GM06990 (cell line): ENCODE measurements around the gene CAMK1D.
"Not testable (repeated sequence)": the region's sequence is repeated elsewhere in the genome, so short reads cannot be mapped to it uniquely, and the experiment has no call there.

ENCODE experiments used
- DNase-seq: peaks from one replicate; pipeline ENCODE4 v3.0.0-alpha.2; 2011; ENCODE audit not compliant: insufficient read length; ENCODE audit errors: extremely low read depth
- H3K27me3 ChIP-seq: replicated peaks from 2 replicates; pipeline ENCODE4 v1.6.0; 2011; ENCODE audit warnings: low read length; ENCODE audit not compliant: control insufficient read depth, insufficient read depth
- H3K36me3 ChIP-seq: 2 replicates; pipeline ENCODE4 v1.5.1; 2011; ENCODE audit warnings: low read length; ENCODE audit not compliant: control insufficient read depth, insufficient read depth
- H3K4me3 ChIP-seq: replicated peaks from 2 replicates; pipeline ENCODE4 v1.5.1; 2011; ENCODE audit warnings: low read depth, mild to moderate bottlenecking, control low read depth, low read length
- CTCF ChIP-seq: IDR thresholded peaks from 2 replicates; pipeline ENCODE4 v1.5.1; 2011; ENCODE audit warnings: low read length, control low read depth, mild to moderate bottlenecking, inconsistent platforms; ENCODE audit not compliant: insufficient read depth, poor library complexity, severe bottlenecking

The CAMK1D gene

DNA sequence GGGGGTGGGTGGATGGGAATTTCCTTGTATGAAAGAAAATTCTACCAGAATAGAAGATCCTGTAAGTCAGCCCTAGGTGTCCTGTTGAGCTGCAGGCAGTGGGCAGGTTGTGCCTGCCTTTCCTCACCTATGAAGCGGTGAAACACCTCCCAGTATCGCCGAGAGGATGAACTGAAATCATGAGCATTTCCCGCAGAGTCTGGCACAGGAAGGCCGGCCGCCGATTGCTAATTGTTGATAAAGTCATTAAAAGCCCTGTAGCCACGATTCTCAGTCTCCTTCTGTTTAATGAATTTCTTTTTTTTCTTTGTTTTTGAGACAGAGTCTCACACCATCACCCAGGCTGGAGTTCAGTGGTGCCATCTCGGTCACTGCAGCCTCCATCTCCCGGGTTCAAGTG, 142.1 kb downstream of the CAMK1D start:
- no peak for TF ChIP-seq CTCF
- H3K27me3 ChIP-seq: no peaks in the 10 kb centered on the region
- H3K36me3 ChIP-seq: no peaks in the 10 kb centered on the region
- no peak for DNase-seq
- H3K4me3 ChIP-seq: no peak overlapping the region

DNA sequence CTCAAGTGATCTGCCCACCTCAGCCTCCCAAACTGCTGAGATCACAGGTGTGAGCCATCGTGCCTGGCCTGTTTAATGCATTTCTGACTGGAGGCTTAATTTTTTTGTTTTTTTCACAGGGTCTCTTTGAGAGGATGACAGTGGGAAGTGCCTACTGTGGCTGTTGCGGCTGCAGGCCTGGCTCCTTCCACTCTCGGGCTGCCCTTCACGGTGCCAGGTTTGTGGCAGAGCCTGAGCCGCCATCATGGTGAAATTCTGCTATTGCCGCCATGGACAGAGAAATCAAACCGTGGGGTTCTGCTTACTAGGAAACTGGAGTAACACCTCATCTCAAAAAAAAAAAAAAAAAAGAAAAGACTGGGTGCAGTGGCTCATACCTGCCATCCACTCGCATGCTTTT, 142.7 kb downstream of the CAMK1D start:
- Histone ChIP-seq H3K36me3 (no peaks in the 10 kb centered on the region), H3K27me3 (no peaks in the 10 kb centered on the region), H3K4me3 (no peak overlapping the region)
- DNase-seq: no peak
- no peak for TF ChIP-seq CTCF

DNA sequence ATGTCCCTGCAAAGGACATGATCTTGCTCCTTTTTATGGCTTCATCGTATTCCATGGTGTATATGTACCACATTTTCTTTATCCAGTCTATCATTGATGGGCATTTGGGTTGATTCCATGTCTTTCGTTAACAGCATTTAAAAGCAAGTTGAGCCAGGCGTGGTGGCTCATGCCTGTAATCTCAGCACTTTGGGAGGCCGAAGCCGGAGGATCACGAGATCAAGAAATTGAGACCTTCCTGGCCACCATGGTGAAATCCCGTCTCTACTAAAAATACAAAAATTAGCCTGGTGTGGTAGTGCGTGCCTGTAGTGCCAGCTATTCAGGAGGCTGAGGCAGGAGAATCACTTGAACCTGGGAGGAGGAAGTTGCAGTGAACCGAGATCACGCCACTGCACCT, 147.7 kb downstream of the CAMK1D start:
- not testable (repeated sequence) for H3K4me3 ChIP-seq, DNase-seq, H3K36me3 ChIP-seq, H3K27me3 ChIP-seq

- no peak overlapping the region for H3K4me3 ChIP-seq
- no peak for TF ChIP-seq CTCF
- no peak for DNase-seq
- H3K36me3 ChIP-seq: no peaks in the 10 kb centered on the region
- no peaks in the 10 kb centered on the region for H3K27me3 ChIP-seq
Measured at GRCh38 chr10:12499076-12499986, 150.0 kb downstream of the CAMK1D start.

DNA sequence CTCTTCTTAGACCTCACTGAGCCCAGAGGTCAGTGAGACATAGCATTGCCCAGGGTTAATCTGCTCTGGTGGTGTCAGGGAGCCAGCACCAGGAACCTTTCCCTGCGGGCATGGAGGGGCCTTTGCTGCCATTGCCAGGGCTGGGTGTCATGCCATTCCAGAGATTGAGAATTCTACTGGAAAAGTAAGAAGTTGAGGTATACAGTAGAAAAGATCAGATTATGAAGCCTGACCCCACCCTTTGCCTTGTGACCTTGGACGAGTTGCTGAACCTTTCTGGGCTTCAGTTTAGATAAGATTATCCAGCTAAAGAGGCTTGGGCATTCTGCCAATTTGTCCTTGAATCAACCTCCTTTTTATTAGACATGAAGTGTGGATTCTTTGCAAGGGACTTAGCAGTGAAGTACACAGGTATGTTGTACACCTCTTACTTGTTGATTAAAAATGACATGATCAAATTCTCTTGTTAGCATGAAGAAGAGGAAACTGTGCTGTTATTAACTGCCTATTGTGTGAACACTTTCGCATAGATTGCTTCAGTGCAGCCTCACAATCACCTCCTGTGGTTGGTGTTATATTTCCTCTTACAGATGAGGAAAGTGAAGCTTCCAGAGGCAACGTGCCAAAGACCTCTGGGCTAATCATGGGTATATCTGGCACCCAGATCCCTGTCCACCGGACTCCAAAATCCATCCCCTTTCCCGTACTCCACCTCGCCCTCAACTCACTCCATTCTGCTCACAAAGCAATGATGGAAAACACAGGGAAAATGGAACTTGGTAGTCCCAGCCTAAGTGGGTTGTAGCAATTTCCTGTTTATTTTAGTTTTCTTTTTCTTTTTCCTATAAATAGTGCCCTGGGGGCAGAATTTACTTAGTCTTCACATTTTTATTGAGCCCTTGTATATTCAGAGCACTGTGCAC, 151.3 kb downstream of the CAMK1D start:
- no peak overlapping the region for H3K4me3 ChIP-seq
- no peak for TF ChIP-seq CTCF
- H3K27me3 ChIP-seq: no peaks in the 10 kb centered on the region
- no peak for DNase-seq
- H3K36me3 ChIP-seq: no peaks in the 10 kb centered on the region

DNA sequence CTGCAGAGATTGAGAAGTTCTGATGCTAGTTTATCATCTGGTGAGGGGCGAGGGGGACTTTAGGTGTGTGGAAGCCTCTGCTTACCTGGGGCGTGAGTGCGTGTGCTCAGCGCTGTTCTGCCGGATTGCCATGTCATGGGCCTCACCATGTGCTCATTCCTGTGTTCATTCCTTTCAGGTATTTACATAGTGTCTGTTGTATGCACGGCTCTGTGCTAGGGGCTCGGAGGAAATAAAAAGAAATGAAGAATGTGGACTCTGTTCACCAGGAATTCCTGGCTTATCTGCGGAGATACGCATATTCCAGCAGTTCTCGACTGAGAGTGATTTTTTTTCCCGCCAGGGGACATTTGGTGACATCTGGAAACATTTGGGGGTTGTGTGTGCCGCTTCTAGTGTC, 152.0 kb downstream of the CAMK1D start:
- Histone ChIP-seq H3K4me3 (no peak overlapping the region), H3K27me3 (no peaks in the 10 kb centered on the region), H3K36me3 (no peaks in the 10 kb centered on the region)
- DNase-seq: no peak
- no peak for TF ChIP-seq CTCF
